GM18867 (cell line): ENCODE results near the gene PUS7.
"Not testable (repeated sequence)": the region's sequence is repeated elsewhere in the genome, so short reads cannot be mapped to it uniquely, and the experiment has no call there.

ENCODE experiments used
- ATAC-seq: cut with Tn5 transposase; IDR thresholded peaks from one replicate; pipeline ENCODE4 v1.9.1; 2021; ENCODE audit warnings: mild to moderate bottlenecking, moderate library complexity; ENCODE audit not compliant: unreplicated experiment

PUS7 gene, protein sequence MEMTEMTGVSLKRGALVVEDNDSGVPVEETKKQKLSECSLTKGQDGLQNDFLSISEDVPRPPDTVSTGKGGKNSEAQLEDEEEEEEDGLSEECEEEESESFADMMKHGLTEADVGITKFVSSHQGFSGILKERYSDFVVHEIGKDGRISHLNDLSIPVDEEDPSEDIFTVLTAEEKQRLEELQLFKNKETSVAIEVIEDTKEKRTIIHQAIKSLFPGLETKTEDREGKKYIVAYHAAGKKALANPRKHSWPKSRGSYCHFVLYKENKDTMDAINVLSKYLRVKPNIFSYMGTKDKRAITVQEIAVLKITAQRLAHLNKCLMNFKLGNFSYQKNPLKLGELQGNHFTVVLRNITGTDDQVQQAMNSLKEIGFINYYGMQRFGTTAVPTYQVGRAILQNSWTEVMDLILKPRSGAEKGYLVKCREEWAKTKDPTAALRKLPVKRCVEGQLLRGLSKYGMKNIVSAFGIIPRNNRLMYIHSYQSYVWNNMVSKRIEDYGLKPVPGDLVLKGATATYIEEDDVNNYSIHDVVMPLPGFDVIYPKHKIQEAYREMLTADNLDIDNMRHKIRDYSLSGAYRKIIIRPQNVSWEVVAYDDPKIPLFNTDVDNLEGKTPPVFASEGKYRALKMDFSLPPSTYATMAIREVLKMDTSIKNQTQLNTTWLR

DNA sequence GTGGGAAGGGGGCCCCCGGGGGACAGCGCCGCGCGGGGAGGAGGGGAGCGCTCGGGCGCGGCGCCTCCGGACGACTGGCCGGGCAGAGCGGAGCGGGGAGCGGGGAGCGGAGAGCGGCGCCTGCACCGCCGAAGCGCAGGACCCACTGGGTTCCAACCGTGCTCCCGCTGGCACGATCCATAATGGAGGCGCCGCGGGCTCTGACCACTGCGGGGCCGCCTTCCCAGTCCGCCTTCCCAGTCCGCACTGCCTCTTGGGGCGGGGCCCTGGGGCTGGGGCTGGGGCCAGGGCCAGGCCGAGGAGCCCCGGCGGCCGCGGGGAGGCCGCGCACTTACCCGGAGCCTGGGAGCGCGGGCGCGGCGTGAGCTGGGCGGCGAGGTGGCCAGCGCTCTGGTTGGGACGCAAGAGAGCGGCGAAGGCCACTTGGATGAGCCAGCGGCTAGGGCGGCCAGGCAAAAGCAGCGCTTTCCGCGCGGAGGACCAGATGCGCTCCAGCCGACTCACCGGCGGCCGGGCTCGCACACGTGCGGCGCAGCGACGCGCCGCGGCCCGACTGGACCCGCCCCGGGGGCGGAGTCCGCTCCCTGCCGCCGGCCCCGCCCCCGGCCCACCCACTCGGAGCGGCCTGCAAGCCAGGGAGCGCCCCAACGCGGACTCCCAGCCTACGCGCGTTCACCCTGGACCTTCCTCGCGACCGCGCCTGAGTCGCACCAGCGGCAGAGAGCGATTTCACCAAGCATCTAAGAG, at the start of gene PUS7:
TSS of gene PUS7 (minus strand) at position 555 of the 747 bp plus-strand sequence. CDS start 13,759 bp downstream, outside the sequence.
- peak; percentile 83 for ATAC-seq

DNA sequence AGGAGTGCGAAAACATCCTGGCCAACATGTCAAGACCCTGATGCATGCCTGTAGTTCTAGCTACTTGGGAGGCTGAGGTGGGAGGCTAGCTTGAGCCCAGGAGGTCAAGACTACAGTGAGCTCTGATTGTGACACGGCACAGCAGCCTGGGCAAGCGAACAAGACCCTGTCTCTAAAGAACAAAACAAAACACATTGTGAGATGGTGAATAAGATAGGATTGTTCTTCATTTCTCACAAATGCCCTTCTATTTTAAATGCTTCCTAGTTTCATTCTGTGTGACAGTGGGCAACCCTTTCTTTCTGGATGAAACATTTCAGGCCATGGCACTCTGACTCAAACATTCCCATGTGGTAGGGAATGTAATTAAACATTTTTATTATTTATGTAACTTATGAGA, 45.8 kb upstream of the PUS7 start:
- no peak for ATAC-seq

DNA sequence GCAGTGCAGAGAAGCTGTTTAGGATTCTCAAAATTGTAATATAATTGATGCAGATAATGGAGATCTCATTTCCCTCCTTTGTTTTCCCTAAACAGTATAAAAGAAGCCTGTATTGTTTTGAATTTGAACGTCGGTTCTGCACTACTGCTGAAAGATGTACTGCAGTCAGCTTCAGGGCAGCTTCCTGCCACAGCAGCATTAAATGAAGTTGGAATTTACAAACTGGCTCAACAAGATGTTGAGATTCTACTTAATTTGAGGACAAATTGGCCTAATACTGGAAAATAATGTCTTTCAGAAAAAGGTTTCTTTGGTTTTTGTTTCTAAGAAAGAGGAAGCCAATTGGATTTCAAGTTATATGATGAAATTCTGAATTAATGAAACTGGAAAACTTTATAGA, 45.0 kb upstream of the PUS7 start:
- no peak for ATAC-seq

DNA sequence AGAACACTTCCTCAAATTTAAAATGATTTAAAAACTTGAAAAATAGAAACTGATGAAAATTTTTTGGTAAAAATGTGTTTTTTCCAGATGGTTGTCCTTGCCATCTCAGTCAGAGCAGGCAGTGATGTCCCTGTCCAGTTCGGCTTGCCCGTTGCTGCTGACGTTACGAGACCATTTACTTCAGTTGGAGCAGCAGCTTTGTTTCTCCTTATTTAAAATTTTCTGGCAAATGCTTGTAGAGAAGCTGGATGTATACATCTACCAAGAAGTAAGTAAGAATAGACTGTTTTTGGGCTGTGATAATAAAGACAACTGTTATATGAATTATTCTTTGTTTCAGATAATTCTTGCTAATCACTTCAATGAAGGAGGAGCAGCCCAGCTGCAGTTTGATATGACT, 43.1 kb upstream of the PUS7 start:
- no peak for ATAC-seq

DNA sequence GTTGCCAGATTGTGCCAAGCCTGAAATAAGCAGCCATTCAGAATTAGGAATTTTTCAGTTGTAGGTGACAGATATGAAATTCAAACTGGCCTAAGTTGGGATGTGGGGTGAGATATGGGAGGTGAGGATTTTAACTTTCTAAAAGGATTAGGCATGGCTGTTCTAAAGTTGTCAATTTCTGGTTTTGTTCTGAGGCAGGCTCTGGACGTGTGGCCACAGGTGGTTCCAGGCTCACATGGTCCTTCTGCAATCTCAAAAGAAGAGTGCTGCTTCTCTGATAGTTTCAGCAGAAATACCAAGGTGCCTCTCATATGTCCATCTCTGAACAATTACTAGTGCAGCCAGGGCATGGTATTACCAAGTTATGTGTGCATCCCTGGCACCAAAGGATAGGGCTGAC, 37.9 kb upstream of the PUS7 start:
- no peak for ATAC-seq

DNA sequence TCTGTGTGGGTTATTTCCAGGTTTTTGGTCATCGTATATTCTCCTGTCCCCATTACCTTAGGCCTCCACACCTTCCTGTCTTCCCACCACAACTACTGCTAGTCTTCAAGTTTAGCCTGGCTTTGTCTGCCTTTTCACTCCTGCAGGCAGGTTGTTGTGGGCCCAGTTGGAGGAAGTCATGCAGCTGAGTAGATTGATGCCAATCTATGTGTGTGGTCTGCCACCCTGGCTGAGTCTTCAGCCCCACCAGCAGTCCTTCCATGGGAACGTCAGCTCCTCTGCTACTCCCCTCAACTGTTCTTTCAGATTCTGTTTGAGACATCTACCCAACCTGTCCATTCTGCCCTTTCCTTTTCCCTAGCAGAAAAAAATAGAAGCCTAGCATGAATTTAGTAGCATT, 16.3 kb upstream of the PUS7 start:
- ATAC-seq, result no peak

DNA sequence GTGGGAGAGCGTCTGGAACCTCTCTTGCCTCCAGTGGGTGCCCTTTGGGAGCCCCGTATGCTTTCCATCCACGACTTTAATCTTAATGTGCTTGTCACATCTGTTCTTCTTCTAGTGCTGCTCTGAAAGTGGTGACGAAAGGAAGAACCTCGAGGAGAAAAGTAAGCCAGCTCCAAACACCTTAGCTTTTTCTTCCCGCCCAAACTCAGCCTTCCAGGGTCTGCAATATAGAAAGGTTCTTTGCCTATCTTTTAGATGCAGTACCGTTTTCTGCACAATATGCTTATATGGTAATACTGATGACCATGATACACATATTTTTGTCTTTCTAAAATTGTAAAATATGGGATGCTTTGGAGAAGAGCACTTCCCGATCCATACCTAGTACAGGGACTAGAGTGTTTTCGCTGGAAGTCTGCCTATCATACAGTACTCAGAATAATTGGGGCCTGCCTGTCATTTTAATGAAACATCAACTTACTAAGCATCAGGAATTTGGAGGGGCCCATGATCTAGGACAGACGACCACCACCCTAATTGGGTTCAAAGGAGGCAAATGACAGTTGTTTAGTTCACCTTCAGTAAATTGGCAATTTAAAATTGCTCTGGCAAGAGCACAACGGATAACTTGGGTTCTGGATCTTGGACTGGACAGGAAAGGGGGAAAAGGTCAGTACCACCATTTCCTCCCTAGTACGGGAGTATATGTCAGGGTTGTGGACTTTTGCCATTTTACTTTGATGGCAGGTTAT, 10.8 kb upstream of the PUS7 start:
- ATAC-seq, result no peak

DNA sequence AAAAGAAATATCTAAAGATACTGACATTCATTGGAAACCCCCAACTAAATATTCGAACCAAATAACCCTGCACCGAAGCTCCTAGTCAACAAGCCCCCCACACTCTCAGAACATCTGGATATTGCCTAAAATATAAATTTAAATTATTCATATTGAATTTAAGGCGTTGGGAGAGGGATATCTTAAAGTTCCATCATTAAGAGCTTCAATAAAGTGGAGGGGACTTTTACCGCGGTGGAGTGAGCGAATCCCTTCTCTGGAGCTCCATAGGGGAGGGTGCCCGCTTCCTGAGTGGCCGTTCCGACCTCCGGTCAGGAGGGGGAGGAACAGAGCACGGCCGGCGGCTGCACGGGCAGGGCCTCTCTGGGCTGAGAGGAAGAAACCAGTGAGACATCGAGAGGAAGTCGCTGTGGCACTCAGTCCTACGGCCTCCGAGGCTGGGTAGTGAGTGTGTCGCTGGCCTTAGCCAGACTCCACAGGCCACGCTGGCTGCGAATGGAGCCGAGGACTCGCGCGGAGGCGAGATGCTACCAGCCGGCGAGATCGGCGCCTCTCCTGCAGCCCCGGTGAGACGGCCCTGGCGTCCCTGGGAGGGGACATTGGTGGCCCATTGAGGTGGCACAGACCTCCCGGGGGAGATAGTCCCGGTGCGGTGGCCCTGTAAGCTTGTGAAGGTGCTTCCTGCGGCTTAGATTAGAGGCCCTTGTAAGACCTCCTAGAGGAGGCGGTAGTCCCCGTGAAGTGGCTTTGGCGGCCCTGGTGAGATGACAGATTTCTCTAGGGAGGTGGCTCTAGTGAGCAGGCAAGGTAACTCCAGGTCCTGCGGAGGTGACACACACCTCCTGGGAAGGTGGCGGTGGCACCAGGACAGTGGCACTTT, 10.0 kb upstream of the PUS7 start, which contains the start of gene RINT1:
TSS of gene RINT1 (plus strand) at position 410 of the 880 bp plus-strand sequence. CDS start at position 525, 115 bp downstream.
- peak; percentile 97 for ATAC-seq

DNA sequence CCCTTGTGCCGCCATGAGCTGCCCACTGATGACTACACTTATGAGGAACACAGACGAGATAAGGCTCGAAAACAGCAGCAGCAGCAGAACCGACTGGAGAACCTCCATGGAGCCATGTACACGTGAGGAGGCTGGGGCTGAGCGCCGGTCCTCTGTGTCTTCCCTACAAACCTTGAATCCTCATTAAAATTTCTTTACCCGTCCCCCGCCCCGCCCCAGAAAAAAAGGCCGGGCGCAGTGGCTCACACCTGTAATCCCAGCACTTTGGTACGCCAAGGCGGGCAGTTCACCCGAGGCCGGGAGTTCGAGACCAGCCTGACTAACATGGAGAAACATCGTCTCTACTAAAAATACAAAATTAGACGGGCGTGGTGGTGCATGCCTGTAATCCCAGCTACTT, 8.5 kb upstream of the PUS7 start:
- no peak for ATAC-seq

DNA sequence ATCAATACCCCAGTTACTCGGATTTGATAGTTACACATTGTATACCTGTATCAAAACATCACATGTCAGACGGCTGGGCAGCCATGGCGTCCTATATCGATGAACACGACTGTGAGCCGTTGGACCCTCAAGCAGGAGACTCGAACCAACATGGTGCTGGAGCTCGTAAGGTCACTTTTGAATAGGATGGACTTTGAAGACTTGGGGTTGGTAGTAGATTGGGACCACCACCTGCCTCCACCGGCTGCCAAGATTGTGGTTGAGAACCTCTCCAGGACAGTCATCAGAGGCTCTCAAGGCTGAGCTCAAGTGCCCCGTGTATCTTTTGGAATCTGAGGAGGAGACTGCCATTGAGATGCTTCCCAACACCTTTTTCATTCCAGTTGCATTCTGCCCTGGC, 8.1 kb upstream of the PUS7 start:
- no peak for ATAC-seq

DNA sequence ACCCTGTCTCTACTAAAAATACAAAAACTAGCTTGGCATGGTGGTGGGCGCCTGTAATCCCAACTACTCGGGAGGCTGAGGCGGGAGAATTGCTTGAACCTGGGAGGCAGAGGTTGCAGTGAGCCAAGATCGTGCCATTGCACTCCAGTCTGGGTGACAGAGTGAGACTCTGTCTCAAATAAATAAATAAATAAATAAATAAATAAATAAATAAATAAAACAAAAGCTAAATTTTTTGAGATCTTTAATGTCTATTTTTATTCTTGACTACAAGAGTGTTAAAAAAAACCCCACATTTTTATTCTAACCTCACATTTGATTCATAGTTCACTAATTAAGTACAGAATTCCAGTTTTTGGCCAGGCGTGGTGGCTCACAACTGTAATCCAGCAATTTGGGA, 5.7 kb upstream of the PUS7 start:
- not testable (repeated sequence) for ATAC-seq

DNA sequence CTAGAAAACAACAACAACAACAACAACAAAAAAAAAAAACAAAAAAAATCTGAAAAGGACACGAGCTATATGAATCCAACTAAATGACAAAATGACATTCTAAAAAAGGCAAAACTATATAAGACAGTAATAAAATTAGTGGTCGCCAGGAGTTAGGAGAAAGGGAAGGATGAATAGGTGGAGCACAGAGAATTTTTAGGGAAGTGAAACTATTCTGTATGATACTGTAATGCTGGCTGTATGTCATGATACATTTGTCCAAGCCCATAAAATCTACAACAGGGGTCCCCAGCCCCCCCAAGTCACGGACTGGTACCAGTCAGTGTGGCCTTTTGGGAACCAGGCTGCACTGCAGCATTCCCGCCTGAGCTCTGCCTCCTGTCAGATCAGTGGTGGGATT, 2.8 kb upstream of the PUS7 start:
- ATAC-seq, result no peak

DNA sequence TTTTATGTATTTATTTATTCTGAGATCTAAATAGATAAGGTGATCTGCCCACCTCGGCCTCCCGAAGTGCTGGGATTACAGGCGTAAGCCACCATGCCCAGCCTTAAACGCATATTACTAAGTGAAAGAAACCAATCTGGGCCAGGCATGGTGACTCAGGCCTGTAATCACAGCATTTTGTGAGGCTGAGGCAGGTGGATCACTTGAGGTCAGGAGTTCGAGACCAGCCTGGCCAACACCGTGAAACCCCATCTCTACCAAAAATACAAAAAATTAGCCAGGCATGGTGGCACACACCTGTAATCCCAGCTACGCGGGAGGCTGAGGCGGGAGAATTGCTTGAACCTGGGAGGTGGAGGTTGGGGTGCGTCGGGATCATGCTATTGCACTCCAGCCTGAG, 2.4 kb upstream of the PUS7 start:
- ATAC-seq, result not testable (repeated sequence)

DNA sequence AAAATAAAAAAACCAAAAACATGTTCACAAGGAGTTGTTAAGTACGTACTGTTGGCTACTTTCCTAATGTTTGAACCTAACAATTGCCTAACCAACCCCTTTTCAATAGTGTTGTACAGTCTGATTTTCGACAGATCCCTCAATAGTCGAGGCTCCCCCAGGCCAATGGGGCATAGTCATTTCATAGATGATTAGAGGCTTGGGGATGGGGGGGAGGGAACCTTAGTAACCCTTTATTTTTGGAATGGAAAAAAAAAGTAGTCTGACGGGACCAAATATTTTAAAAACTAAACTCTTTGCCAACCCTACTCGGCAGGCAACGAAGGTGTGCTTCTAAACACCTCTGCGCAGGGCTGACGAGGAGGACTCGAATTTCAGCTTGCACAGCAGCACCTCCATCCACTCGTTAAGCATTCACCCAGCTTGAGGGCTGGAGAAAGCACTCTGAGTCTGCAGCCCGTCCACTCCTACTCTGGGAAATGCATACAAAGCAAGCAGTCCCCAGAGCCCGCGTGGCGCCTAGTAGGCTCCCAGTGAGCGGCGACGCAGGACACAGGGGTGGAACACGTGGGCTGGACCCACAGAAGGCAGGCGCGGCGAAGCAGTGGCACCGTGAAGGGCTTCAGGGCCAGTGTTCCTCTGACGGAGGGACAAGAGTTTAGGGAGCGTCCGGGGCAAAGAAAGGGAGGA, 899 bp downstream of the PUS7 start:
- ATAC-seq, result peak; percentile 40

DNA sequence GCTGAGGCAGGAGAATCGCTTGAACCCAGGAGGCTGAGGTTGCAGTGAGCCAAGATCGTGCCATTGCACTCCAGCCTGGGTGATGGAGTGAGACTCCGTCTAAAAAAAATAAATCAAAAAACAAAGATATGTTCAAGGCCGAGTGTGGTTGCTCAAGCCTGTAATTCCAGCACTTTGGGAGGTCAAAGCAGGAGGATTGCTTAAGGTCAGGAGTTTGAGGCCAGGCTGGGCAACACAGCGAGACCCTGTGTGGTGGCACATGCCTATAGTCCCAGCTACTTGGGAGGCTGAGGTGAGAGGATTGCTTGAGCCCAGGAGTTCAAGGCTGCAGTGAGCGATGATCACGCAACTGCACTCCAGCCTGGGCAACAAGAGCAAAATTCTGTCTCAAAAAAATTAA, 1.5 kb downstream of the PUS7 start:
- ATAC-seq, result not testable (repeated sequence)

DNA sequence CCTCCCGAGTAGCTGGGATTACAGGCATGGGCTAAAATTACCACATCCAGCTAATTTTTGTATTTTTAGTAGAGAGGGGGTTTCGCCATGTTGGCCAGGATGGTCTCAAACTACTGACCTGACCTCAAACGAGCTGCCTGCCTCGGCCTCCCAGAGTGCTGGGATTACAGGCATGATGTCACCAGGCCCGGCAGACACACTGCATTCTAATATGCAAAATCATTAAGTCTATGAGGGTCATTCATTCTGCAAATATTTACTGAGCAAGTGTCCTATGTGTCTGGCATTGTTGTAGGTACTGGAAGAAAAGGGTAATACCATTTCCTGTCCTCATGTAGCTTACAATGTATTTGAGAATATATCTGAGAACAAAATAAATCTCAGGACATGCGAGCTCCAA, 2.7 kb downstream of the PUS7 start:
- ATAC-seq, result no peak

DNA sequence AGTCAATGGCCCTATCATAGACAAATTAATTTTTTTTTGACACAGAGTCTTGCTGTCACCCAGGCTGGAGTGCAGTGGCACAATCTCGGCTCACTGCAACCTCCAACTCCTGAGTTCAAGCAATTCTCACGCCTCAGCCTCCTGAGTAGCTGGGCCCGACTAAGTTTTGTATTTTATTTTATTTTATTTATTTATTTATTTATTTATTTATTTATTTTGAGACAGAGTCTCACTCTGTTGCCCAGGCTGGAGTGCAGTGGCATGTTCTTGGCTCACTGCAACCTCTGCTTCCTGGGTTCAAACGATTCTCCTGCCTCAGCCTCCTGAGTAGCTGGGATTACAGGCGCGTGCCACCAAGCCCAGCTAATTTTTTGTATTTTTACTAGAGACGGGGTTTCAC, 6.5 kb downstream of the PUS7 start:
- not testable (repeated sequence) for ATAC-seq

DNA sequence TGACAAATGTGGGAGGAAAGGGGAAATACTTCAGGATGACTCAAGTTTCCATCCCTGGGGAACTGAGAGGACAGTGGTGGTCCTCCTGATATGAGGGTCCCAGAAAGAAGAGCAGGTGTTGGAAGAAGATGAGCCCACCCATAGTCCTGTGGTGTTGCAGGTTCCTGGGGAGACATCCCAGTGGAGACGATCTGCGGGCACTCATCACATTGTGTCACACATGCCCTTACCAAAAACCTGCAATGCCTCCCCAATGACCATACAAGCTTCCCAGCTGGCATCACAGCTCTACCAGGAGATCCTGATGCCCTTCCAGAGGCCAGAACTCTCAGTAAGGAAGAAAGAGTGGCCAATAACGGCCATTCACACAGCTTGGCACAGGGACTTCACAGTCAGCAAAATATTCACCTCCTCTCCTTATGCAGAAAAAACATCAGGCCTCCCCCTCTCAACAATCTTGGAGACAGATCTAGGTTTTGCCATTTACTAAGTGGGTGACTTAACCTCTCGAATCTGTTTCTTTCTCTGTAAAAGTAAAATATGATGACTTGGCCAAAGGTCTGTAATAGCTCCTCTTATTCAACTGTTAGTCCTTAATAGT, 9.0 kb downstream of the PUS7 start:
- no peak for ATAC-seq

DNA sequence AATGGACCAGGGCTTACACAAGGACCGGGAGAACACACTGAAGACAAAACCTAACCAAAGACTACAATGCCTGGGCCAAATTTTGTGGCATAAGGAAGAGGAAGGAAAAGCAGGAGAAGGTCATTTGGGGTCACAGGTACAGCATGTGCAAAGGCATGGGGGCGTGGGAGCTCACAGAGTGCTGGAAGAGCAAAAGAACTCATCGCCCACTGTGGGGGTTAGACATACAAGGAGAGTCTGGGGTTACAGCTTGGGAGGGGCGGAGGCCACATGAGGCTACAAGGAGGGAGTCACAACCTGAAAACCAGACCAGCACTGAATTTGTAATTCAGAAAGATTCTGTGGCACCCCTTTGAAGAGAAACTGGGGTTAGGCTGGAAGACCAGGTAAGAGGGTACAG, 9.7 kb downstream of the PUS7 start:
- ATAC-seq, result no peak
